ENCODE data around the gene XPO6.

DNA sequence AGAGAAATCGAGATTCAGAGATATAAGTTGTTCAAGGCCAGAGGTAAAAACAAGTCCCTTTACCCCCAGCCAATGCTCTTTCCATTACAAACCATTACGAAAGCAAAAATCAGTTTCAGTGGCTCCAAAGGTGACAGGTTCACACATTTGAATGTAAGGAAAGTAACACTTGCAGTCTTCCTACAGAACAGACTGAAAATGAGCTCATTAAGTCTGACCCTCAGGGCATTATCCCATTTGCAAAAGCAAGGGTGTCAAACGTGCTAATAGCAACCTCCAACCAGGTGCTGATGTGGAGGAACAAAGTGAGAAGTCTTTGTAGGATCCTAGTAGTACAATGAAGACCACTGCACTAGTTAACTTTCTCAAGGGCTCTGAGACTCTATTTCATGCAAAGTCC, 65.2 kb downstream of the XPO6 start:
- TF ChIP-seq, protein P1, sequence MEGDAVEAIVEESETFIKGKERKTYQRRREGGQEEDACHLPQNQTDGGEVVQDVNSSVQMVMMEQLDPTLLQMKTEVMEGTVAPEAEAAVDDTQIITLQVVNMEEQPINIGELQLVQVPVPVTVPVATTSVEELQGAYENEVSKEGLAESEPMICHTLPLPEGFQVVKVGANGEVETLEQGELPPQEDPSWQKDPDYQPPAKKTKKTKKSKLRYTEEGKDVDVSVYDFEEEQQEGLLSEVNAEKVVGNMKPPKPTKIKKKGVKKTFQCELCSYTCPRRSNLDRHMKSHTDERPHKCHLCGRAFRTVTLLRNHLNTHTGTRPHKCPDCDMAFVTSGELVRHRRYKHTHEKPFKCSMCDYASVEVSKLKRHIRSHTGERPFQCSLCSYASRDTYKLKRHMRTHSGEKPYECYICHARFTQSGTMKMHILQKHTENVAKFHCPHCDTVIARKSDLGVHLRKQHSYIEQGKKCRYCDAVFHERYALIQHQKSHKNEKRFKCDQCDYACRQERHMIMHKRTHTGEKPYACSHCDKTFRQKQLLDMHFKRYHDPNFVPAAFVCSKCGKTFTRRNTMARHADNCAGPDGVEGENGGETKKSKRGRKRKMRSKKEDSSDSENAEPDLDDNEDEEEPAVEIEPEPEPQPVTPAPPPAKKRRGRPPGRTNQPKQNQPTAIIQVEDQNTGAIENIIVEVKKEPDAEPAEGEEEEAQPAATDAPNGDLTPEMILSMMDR (IDR thresholded peaks at IDR 0.05): no peak
- no peak for TF ChIP-seq ZFX (IDR thresholded peaks at IDR 0.05; ENCODE audit: borderline replicate concordance)

Data from 22Rv1 (cell line).